ENCODE results near the gene PEA15.

The PEA15 gene

DNA sequence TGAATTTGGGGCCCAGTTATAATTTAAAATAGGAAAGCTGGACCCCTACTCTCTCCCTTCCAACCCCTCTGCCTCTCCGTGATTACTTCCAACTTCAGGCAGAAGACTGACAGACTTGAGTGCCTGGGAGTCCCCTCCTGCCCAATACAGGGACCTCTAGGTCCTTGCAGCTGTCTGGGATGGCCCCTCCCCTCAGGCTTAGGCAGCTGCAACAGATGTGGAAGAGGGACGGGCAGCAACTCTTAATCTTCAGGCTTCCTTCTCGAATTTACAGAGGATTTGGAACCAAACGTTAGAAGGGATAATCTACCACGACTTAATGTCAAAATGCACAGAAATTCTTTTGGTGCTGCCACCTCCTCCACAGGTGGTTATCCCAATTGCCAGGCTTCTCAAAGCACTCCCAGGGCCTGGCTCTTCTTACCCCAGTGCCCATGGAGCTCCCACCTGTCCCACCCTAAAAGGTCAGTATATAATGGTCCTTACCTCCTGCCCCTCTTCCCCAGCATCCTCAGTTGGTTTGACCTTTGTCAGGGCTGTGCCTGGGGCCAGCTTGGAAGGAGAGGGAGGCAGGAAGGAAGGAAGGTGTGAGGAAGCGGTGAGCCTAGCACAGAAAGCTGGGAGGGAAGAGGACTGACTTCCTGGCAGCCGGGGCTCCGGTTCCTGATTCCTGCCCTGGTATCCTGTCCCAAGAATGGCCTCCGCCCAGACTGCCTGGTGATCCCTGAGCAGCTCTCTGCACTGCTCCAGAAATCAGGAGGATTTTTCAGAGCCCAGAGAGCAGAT, 2.8 kb downstream of the PEA15 start:
- in situ Hi-C loops (cut with MboI; ENCODE audit: low sequenced_read_pairs): no loop called here

DNA sequence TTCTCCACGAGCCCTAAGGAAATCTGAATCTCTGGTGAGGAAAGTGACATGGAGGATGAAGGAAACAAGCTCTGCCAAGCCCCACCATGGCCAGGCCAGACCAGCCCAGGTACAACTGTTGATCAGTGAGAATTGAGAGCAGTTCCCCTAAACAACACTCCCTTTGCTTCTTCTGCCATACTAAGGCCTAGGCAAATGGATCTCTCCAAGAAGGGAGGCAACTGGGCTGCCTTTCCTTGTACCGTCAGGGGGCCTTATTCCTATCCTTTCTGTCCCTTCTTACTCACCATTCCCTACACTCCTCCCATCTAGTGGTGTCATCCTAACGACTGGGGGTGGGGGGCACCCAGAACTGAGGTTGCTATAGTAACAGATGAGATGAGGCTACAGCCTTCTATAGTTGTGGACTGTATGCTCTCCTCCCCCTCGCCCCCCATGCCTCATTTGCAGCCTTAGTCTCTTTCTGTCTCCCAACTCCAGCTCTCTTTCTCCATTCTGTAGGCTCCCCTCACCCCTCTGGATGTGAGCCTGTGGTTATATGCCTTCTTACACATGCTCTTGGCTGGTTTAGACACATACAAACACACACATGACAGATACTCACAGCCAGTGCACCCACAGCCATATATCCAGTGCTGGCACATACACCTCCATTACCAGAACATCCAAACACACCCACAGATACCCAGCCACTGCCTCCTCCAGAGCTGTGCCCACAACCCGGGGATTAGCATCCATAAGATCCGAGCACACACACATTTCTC, 3.6 kb downstream of the PEA15 start:
- in situ Hi-C loops (cut with MboI; ENCODE audit: low sequenced_read_pairs): no loop called here

GRCh38 chr1:160209321-160210046, 4.3 kb downstream of the PEA15 start:
- in situ Hi-C loops (cut with MboI; ENCODE audit: low sequenced_read_pairs): no loop called here

DNA sequence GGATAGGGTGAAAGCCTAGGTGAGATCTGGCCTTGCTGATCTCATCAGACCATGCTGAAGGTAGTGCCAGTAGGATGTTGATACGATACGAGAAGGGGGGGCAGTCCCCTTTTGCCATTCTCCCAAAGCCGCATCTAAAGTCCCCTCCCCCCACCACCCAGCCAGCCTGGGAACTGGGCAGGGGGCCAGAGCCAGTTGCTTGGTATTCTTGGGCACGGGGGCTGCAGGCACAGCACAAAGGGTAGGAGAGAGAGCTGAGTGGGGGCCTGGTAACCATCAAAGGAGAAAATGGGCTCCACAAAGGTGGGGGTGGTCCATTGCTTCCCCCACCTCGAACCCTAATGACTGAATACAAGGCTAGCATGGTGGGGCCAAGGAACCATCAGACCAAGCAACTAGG, 5.4 kb downstream of the PEA15 start:
- in situ Hi-C loops (cut with MboI; ENCODE audit: low sequenced_read_pairs): no loop called here

GRCh38 chr1:160211046-160211790, 6.0 kb downstream of the PEA15 start:
- in situ Hi-C loops (cut with MboI; ENCODE audit: low sequenced_read_pairs): no loop called here

DNA sequence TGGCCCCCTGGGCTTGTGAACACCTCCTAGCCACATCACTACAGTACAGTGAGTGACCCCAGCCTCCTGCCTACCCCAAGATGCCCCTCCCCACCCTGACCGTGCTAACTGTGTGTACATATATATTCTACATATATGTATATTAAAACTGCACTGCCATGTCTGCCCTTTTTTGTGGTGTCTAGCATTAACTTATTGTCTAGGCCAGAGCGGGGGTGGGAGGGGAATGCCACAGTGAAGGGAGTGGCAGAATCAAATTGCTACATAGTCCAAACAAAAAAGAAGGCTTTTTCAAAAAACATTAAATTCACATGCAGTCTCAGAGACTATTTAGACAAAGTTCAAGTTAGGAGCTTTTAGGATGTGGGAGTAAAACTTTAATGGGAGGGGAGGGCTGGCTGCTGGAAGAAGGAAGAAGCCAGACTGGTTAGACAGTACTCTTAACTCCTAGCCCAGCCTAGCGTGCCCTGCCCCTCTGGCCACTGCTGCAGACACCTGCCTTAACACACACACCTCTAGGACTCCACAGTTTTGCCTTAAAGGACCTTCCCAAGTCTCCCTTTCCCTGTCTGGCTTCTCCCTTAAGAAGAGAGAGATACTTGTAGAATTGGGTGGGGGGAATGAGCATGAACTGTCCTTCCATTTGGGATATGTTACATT, 9.4 kb downstream of the PEA15 start:
- in situ Hi-C loops (cut with MboI; ENCODE audit: low sequenced_read_pairs): no loop called here

DNA sequence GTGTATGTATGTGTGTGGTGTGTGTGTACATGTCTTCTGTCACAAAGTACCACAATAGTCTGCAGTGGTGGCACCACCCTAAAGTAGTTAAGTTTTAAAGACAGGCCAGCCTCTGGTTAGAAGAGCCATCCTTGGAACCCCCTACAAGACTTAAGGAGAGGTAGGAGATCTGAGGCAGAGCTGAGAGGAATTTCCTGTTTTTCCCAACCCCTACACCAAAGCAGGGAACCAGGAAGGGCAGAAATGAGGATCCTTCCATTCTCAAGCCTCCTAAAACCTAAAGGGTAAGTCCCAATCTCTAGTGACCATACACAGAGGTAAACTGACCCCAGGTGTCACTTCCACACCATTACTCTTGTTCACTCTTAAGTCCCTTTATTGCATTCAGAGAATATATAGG, 11.1 kb downstream of the PEA15 start:
- in situ Hi-C loops (cut with MboI; ENCODE audit: low sequenced_read_pairs): no loop called here

- in situ Hi-C loops (cut with MboI; ENCODE audit: low sequenced_read_pairs): no loop called here
Observed at GRCh38 chr1:160217481-160218051, 12.4 kb downstream of the PEA15 start.

GRCh38 chr1:160219062-160219929, 14.1 kb downstream of the PEA15 start:
- in situ Hi-C loops (cut with MboI; ENCODE audit: low sequenced_read_pairs): no loop called here

GRCh38 chr1:160220301-160220700, 15.1 kb downstream of the PEA15 start:
- in situ Hi-C loops (cut with MboI; ENCODE audit: low sequenced_read_pairs): no loop called here

DNA sequence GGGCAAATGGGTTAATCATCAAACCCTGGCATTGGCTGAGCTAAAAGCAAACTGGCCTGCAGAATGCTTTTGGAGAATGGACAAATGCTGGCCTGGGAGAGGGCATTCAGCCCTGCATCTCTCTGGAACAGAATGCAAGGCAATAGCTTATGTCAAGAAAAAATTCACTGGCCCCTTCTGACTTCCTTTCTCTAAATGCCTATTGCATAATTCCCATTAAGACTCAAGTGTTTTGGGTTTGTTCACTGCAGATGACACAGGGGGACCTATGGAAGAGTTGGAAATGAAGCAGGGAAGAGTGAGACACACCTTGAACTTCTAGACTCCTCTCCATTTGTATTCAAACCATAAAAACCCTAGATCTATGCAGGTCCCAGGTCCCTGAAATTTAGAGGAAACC, 15.9 kb downstream of the PEA15 start:
- in situ Hi-C loops (cut with MboI; ENCODE audit: low sequenced_read_pairs): no loop called here

- in situ Hi-C loops (cut with MboI; ENCODE audit: low sequenced_read_pairs): no loop called here
Observed at GRCh38 chr1:160222546-160222945, 17.4 kb downstream of the PEA15 start.

DNA sequence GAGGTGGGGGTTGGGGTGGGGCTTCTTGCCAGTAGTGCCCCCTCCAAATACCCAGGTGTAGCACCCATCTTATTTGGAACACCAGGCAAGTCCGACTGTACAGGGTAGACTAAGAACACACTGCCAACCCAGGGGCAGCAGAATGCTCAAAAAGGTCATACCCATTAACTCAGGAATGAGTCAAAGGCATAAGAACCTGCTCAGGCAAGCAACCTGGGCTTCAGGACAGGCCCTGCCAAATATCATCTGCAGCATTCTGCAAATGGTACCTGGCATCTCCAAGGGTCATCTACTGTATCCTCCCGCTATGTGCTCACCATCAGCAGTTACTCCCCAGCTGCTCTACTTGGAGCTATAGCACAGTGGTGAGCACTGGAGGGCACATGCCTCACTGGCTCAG, 19.4 kb downstream of the PEA15 start:
- in situ Hi-C loops (cut with MboI; ENCODE audit: low sequenced_read_pairs): no loop called here

- in situ Hi-C loops (cut with MboI; ENCODE audit: low sequenced_read_pairs): no loop called here
Observed at GRCh38 chr1:160225345-160225744, 20.2 kb downstream of the PEA15 start.

GRCh38 chr1:160226623-160227022, 21.4 kb downstream of the PEA15 start:
- in situ Hi-C loops (cut with MboI; ENCODE audit: low sequenced_read_pairs): no loop called here

DNA sequence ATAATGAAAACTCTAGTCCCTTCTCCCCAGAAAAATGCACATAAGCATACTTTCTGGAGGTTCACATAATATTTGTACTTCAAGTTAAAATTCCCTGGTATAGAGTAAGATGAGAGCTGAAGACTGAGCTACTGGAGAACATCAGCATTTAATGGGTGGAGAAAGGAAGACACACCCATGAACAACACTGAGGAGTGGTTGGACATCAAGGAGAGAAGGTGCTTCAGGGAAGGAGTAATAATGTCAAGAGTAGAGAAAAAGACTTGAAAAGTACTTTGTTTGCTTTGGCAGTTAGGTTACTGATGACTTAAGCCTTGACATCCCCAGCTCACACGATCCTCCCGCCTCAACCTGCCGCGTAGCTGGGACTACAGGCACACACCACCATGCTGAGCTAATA, 21.9 kb downstream of the PEA15 start:
- in situ Hi-C loops (cut with MboI; ENCODE audit: low sequenced_read_pairs): no loop called here

- in situ Hi-C loops (cut with MboI; ENCODE audit: low sequenced_read_pairs): no loop called here
Observed at GRCh38 chr1:160227561-160227960, 22.4 kb downstream of the PEA15 start.

- in situ Hi-C loops (cut with MboI; ENCODE audit: low sequenced_read_pairs): no loop called here
Observed at GRCh38 chr1:160228431-160228830, 23.2 kb downstream of the PEA15 start.

DNA sequence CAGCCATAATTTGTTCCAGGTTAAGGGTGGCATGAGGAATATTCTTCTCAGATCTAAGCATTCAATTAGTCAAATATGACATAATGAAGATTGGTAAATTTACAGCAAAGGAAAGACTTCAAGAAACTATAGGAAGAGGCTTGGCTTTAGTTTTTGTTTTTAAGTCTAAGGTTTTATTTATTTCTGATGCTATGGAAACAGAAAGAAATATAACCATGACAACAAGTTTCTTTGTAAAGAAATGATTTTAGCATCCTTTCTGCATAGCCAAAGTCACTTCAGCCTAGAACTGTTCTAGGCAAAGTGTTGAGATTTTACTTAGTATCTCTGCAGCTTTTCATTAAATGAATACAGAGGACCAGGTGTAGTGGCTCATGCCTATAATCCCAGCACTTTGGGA, 27.7 kb downstream of the PEA15 start:
- in situ Hi-C loops (cut with MboI; ENCODE audit: low sequenced_read_pairs): no loop called here
